Measurements from ENCODE around the gene SLC4A4.

GRCh38 chr4:71554025-71554424 lies 215.2 kb downstream of the SLC4A4 start:
- no peak for TF ChIP-seq CTCF (IDR thresholded peaks at IDR 0.05; ENCODE audit: low read depth, low read length)
- no peak for TF ChIP-seq POLR2A (IDR thresholded peaks at IDR 0.05; ENCODE audit: extremely low read depth, insufficient read length)
- TF ChIP-seq MAX (IDR thresholded peaks at IDR 0.05; ENCODE audit: low read depth, low read length): no peak
- no peak for TF ChIP-seq MYC (IDR thresholded peaks at IDR 0.05; ENCODE audit: low read depth, low read length)
